ENCODE measurements around the gene NOTCH1.

The NOTCH1 gene

GRCh38 chr9:136527131-136527530, 18.7 kb downstream of the NOTCH1 start:
- Histone ChIP-seq H3K36me3 (replicated peaks; ENCODE audit: low read depth, low read length) (no peaks in the 10 kb centered on the region), H2AFZ (ENCODE audit: low read depth, low read length) (no peak overlapping the region), H3K4me1 (ENCODE audit: low read length) (peaks cover 10% of the 10 kb centered on the region), H3K27ac (ENCODE audit: low read length) (no peak overlapping the region), H3K9ac (ENCODE audit: low read length) (no peak overlapping the region), H3K27me3 (ENCODE audit: low read depth, low read length) (no peaks in the 10 kb centered on the region), H3K4me3 (ENCODE audit: low read length) (no peak overlapping the region), H4K20me1 (ENCODE audit: insufficient read depth, low read length) (peaks cover 93% of the 10 kb centered on the region), H3K9me3 (ENCODE audit: insufficient read depth, low read length) (no peaks in the 10 kb centered on the region), H3K4me2 (ENCODE audit: low read length) (no peak overlapping the region), H3K79me2 (ENCODE audit: low read length) (peaks cover 46% of the 10 kb centered on the region)
- TF ChIP-seq CTCF (IDR thresholded peaks at IDR 0.05; ENCODE audit: low read depth, low read length): no peak
- TF ChIP-seq EZH2phosphoT487 (IDR thresholded peaks at IDR 0.05; ENCODE audit: low read depth): no peak

GRCh38 chr9:136526625-136527066, 19.2 kb downstream of the NOTCH1 start:
- Histone ChIP-seq H3K79me2 (ENCODE audit: low read length) (peaks cover 41% of the 10 kb centered on the region), H3K36me3 (replicated peaks; ENCODE audit: low read depth, low read length) (no peaks in the 10 kb centered on the region), H4K20me1 (ENCODE audit: insufficient read depth, low read length) (peaks cover 90% of the 10 kb centered on the region), H3K4me2 (ENCODE audit: low read length) (no peak overlapping the region), H3K9ac (ENCODE audit: low read length) (no peak overlapping the region), H3K4me1 (ENCODE audit: low read length) (peaks cover 10% of the 10 kb centered on the region), H3K27ac (ENCODE audit: low read length) (no peak overlapping the region), H2AFZ (ENCODE audit: low read depth, low read length) (no peak overlapping the region), H3K4me3 (ENCODE audit: low read length) (no peak overlapping the region), H3K9me3 (ENCODE audit: insufficient read depth, low read length) (no peaks in the 10 kb centered on the region), H3K27me3 (ENCODE audit: low read depth, low read length) (no peaks in the 10 kb centered on the region)
- no peak for TF ChIP-seq CTCF (IDR thresholded peaks at IDR 0.05; ENCODE audit: low read depth, low read length)
- no peak for TF ChIP-seq EZH2phosphoT487 (IDR thresholded peaks at IDR 0.05; ENCODE audit: low read depth)

GRCh38 chr9:136525841-136526499, 19.9 kb downstream of the NOTCH1 start:
- Histone ChIP-seq H3K9me3 (ENCODE audit: insufficient read depth, low read length) (no peaks in the 10 kb centered on the region), H3K4me2 (ENCODE audit: low read length) (no peak overlapping the region), H3K36me3 (replicated peaks; ENCODE audit: low read depth, low read length) (no peaks in the 10 kb centered on the region), H4K20me1 (ENCODE audit: insufficient read depth, low read length) (peaks cover 89% of the 10 kb centered on the region), H3K4me3 (ENCODE audit: low read length) (no peak overlapping the region), H3K27ac (ENCODE audit: low read length) (no peak overlapping the region), H3K27me3 (ENCODE audit: low read depth, low read length) (no peaks in the 10 kb centered on the region), H2AFZ (ENCODE audit: low read depth, low read length) (no peak overlapping the region), H3K9ac (ENCODE audit: low read length) (no peak overlapping the region), H3K79me2 (ENCODE audit: low read length) (peaks cover 35% of the 10 kb centered on the region), H3K4me1 (ENCODE audit: low read length) (peaks cover 10% of the 10 kb centered on the region)
- TF ChIP-seq CTCF (IDR thresholded peaks at IDR 0.05; ENCODE audit: low read depth, low read length) (no peak), EZH2phosphoT487 (IDR thresholded peaks at IDR 0.05; ENCODE audit: low read depth) (no peak)

- Histone ChIP-seq H3K27ac (ENCODE audit: low read length) (no peak overlapping the region), H3K4me2 (ENCODE audit: low read length) (no peak overlapping the region), H3K4me1 (ENCODE audit: low read length) (peaks cover 13% of the 10 kb centered on the region), H3K9me3 (ENCODE audit: insufficient read depth, low read length) (no peaks in the 10 kb centered on the region), H3K79me2 (ENCODE audit: low read length) (peaks cover 38% of the 10 kb centered on the region), H3K4me3 (ENCODE audit: low read length) (no peak overlapping the region), H3K9ac (ENCODE audit: low read length) (no peak overlapping the region), H3K36me3 (replicated peaks; ENCODE audit: low read depth, low read length) (no peaks in the 10 kb centered on the region), H4K20me1 (ENCODE audit: insufficient read depth, low read length) (peaks cover 89% of the 10 kb centered on the region), H2AFZ (ENCODE audit: low read depth, low read length) (no peak overlapping the region), H3K27me3 (ENCODE audit: low read depth, low read length) (no peaks in the 10 kb centered on the region)
- no peak for TF ChIP-seq CTCF (IDR thresholded peaks at IDR 0.05; ENCODE audit: low read depth, low read length)
- no peak for TF ChIP-seq EZH2phosphoT487 (IDR thresholded peaks at IDR 0.05; ENCODE audit: low read depth)
These were observed 20.6 kb downstream of the NOTCH1 start for GRCh38 chr9:136525207-136525606.
